SK-N-SH (cell line): ENCODE measurements around the gene MYO9B. TPM values are rescaled to one million over a fixed set of nuclear protein-coding genes. Genes with fewer than 3 reads are reported as not detected.

Experiments
- CTCF ChIA-PET: fragments of 300-600, 350-600 bp; formaldehyde crosslinking; extraction: SDS; loops from one replicate; lab custom pipeline; 2021; lab: Yijun Ruan, JAX
- POLR2A ChIA-PET: fragments of 350-600 bp; sonication (Branson Sonifier 250); formaldehyde crosslinking; extraction: SDS; loops from one replicate; lab custom pipeline; 2020; ENCODE audit warnings: antibody characterized with exemption, inconsistent platforms; lab: Yijun Ruan, JAX
- DNase-seq: peaks from one replicate; pipeline ENCODE4 v3.0.0; 2012
- H2AFZ ChIP-seq: fragments of 200-600 bp; sonication (generic); 2 replicates; pipeline ENCODE4 v1.8.1; 2016; ENCODE audit warnings: antibody characterized with exemption, mild to moderate bottlenecking, low read depth
- H3F3A ChIP-seq: fragments of 200-600 bp; sonication (generic); replicated peaks from 2 replicates; pipeline ENCODE3; 2016; ENCODE audit warnings: antibody characterized with exemption, mild to moderate bottlenecking; ENCODE audit not compliant: insufficient read depth
- H3K27ac ChIP-seq, 2 experiments: fragments of 200-500 bp in 1 of 2; fragments of 200-600 bp in 1 of 2; sonication (Bioruptor generic) in 1 of 2; sonication (generic), shearing (Covaris generic) in 1 of 2; 2 replicates each; pipeline versions ENCODE4 v1.5.1 to v1.6.1; 2014 to 2016; ENCODE audit warnings: low read depth in 2 of 2, inconsistent platforms in 1 of 2, low read length in 1 of 2, mild to moderate bottlenecking in 1 of 2, mixed read lengths in 1 of 2
- H3K27me3 ChIP-seq: fragments of 200-600 bp; sonication (generic), shearing (Covaris generic); 2 replicates; pipeline ENCODE4 v1.6.1; 2016; ENCODE audit warnings: mixed run types; ENCODE audit not compliant: insufficient read depth
- H3K36me3 ChIP-seq, 2 experiments: fragments of 200-500 bp in 1 of 2; fragments of 200-600 bp in 1 of 2; sonication (Bioruptor generic) in 1 of 2; sonication (generic) in 1 of 2; replicated peaks in 1 of 2; 2 replicates each; pipeline versions ENCODE3 to v1.5.1; 2014 to 2016; ENCODE audit warnings: low read length in 1 of 2, mild to moderate bottlenecking in 1 of 2; ENCODE audit not compliant: insufficient read depth in 2 of 2, control insufficient read depth in 1 of 2
- H3K4me1 ChIP-seq, 2 experiments: fragments of 200-500 bp in 1 of 2; fragments of 200-600 bp in 1 of 2; sonication (Bioruptor generic) in 1 of 2; sonication (generic), shearing (Covaris generic) in 1 of 2; 2 replicates each; pipeline versions ENCODE4 v1.5.1 to v1.6.1; 2014 to 2016; ENCODE audit warnings: low read depth in 1 of 2, low read length in 1 of 2, mixed run types in 1 of 2; ENCODE audit not compliant: insufficient read depth in 2 of 2, control insufficient read depth in 1 of 2
- H3K4me2 ChIP-seq: fragments of 200-600 bp; sonication (generic), shearing (Covaris generic); 2 replicates; pipeline ENCODE4 v1.6.1; 2017; ENCODE audit warnings: mixed run types
- H3K4me3 ChIP-seq, 2 experiments: fragments of 200-500 bp in 1 of 2; fragments of 200-600 bp in 1 of 2; sonication (Bioruptor generic) in 1 of 2; sonication (generic), shearing (Covaris generic) in 1 of 2; 2 replicates each; pipeline versions ENCODE4 v1.5.1 to v1.8.1; 2014 to 2016; ENCODE audit warnings: low read depth in 2 of 2, inconsistent platforms in 1 of 2, low read length in 1 of 2, mild to moderate bottlenecking in 1 of 2, mixed read lengths in 1 of 2, moderate library complexity in 1 of 2
- H3K79me2 ChIP-seq: fragments of 200-600 bp; sonication (generic); 2 replicates; pipeline ENCODE4 v1.8.1; 2017; ENCODE audit warnings: mild to moderate bottlenecking; ENCODE audit not compliant: insufficient read depth
- H3K9ac ChIP-seq: fragments of 200-600 bp; sonication (generic); 2 replicates; pipeline ENCODE4 v1.6.1; 2017; ENCODE audit warnings: mixed run types
- H3K9me2 ChIP-seq: fragments of 200-600 bp; sonication (generic); 2 replicates; pipeline ENCODE4 v1.6.1; 2017; ENCODE audit warnings: mixed run types
- H3K9me3 ChIP-seq: fragments of 200-600 bp; sonication (generic); 2 replicates; pipeline ENCODE4 v1.6.1; 2017; ENCODE audit warnings: mixed run types, mild to moderate bottlenecking, moderate library complexity
- H4K20me1 ChIP-seq: fragments of 200-600 bp; sonication (generic); 2 replicates; pipeline ENCODE4 v1.6.1; 2017; ENCODE audit warnings: mild to moderate bottlenecking, mixed run types; ENCODE audit not compliant: insufficient read depth
- CHD2 ChIP-seq: fragments of 150-350 bp; IDR thresholded peaks from 2 replicates; pipeline ENCODE4 v1.6.1; 2018; ENCODE audit warnings: low read length; ENCODE audit not compliant: partially characterized antibody
- ELF1 ChIP-seq: IDR thresholded peaks from 2 replicates; pipeline ENCODE4 v1.4.0; 2012
- EP300 ChIP-seq, 2 experiments: IDR thresholded peaks; 2 replicates each; pipeline versions ENCODE4 v1.4.0 to v1.6.1; 2012; ENCODE audit warnings: borderline replicate concordance in 1 of 2, low read depth in 1 of 2, low read length in 1 of 2
- FOXJ3 ChIP-seq: sonication (generic); formaldehyde crosslinking; IDR thresholded peaks from 2 replicates; pipeline ENCODE4 v1.5.1; 2020; ENCODE audit warnings: mild to moderate bottlenecking, missing genetic modification reagents
- FOXM1 ChIP-seq: IDR thresholded peaks from 2 replicates; pipeline ENCODE4 v1.4.0; 2012; ENCODE audit warnings: low read depth, mild to moderate bottlenecking
- GABPA ChIP-seq: IDR thresholded peaks from 2 replicates; pipeline ENCODE4 v1.4.0; 2012; ENCODE audit warnings: low read depth, mild to moderate bottlenecking
- GATA2 ChIP-seq: sonication (generic); formaldehyde crosslinking; IDR thresholded peaks from 2 replicates; pipeline ENCODE4 v1.5.0; 2020; ENCODE audit warnings: mild to moderate bottlenecking, missing genetic modification reagents
- JUND ChIP-seq: IDR thresholded peaks from 2 replicates; pipeline ENCODE4 v1.4.0; 2012
- MAX ChIP-seq: IDR thresholded peaks from 2 replicates; pipeline ENCODE4 v1.4.0; 2012; ENCODE audit warnings: low read depth
- MXI1 ChIP-seq: IDR thresholded peaks from 2 replicates; pipeline ENCODE4 v1.6.1; 2012; ENCODE audit warnings: mild to moderate bottlenecking, low read depth, low read length, improper control_type of control experiment
- NFIC ChIP-seq: IDR thresholded peaks from 2 replicates; pipeline ENCODE4 v1.4.0; 2012; ENCODE audit warnings: borderline replicate concordance
- NRF1 ChIP-seq: IDR thresholded peaks from 2 replicates; pipeline ENCODE4 v1.6.1; 2012; ENCODE audit warnings: low read depth, mild to moderate bottlenecking, low read length
- PBX3 ChIP-seq: IDR thresholded peaks from 2 replicates; pipeline ENCODE4; 2012
- RCOR1 ChIP-seq: fragments of 150-350 bp; IDR thresholded peaks from 2 replicates; pipeline ENCODE4 v1.6.1; 2017; ENCODE audit warnings: antibody characterized with exemption, low read length
- RXRA ChIP-seq: IDR thresholded peaks from 2 replicates; pipeline ENCODE4 v1.4.0; 2012; ENCODE audit warnings: low read depth, mild to moderate bottlenecking, borderline replicate concordance
- SMC3 ChIP-seq: IDR thresholded peaks from 2 replicates; pipeline ENCODE4 v1.6.1; 2012; ENCODE audit warnings: low read depth, low read length, improper control_type of control experiment
- TAF1 ChIP-seq: IDR thresholded peaks from 2 replicates; pipeline ENCODE4 v1.6.1; 2012; ENCODE audit warnings: low read depth, mild to moderate bottlenecking, low read length, moderate library complexity, borderline replicate concordance
- USF1 ChIP-seq: IDR thresholded peaks from 2 replicates; pipeline ENCODE4 v1.4.0; 2012; ENCODE audit warnings: low read depth, borderline replicate concordance
- USF2 ChIP-seq: fragments of 150-350 bp; IDR thresholded peaks from 2 replicates; pipeline ENCODE4 v1.6.1; 2017; ENCODE audit warnings: antibody characterized with exemption, low read length, low read depth, borderline replicate concordance
- YY1 ChIP-seq: IDR thresholded peaks from 2 replicates; pipeline ENCODE4 v1.4.0; 2012; ENCODE audit warnings: low read depth, mild to moderate bottlenecking
- WGBS: methylation state at CpG from one replicate; pipeline ENCODE4 v1.1.6; 2017; ENCODE audit warnings: low lambda C conversion rate; 5-methylcytosine and 5-hydroxymethylcytosine counted together
- polyA plus RNA-seq, 3 experiments: library from polyadenylated mRNA; depleted of rRNA; stranded (reverse); fragments of >200 nt; gene quantifications; 2 replicates each; pipeline ENCODE4 v1.2.3, GENCODE V29; 2012

Gene MYO9B
- polyA plus RNA-seq, 1 of the 3 experiments (the other 2 are of a cell fraction): 37.6 TPM

- WGBS: 98% methylated on average over 19 of the region's 26 CpGs
- no peaks in the 10 kb centered on the region for H3K4me1 ChIP-seq
- H4K20me1 ChIP-seq: no peaks in the 10 kb centered on the region
- no peak for DNase-seq
- H2AFZ ChIP-seq: no peak overlapping the region
- H3K27ac ChIP-seq: no peak overlapping the region
- H3K9me3 ChIP-seq: no peaks in the 10 kb centered on the region
- H3F3A ChIP-seq: no peaks in the 10 kb centered on the region
- no peak overlapping the region for H3K4me2 ChIP-seq
- H3K9me2 ChIP-seq: no peaks in the 10 kb centered on the region
- CTCF ChIA-PET: interaction anchor here (1.1 kb wide), 1 partner anchor 12 kb away, joined by 3 read pairs; no protein-coding TSS in a partner anchor
- H3K36me3 ChIP-seq: peaks cover 21 to 38% of the 10 kb centered on the region in 2 experiments
- TF ChIP-seq FOXM1: no peak
- no peak for TF ChIP-seq MXI1
- no peaks in the 10 kb centered on the region for H3K79me2 ChIP-seq
- POLR2A ChIA-PET: no interaction called here
- no peak overlapping the region for H3K4me3 ChIP-seq
- H3K27me3 ChIP-seq: no peaks in the 10 kb centered on the region
- no peak overlapping the region for H3K9ac ChIP-seq
Observed at GRCh38 chr19:17192751-17193150, 117.2 kb downstream of the MYO9B start.

GRCh38 chr19:17194608-17195007 is 119.0 kb downstream of the MYO9B start:
- Histone ChIP-seq H3K4me2 (no peak overlapping the region), H4K20me1 (no peaks in the 10 kb centered on the region), H3K4me1 (no peaks in the 10 kb centered on the region), H3K36me3 (peaks cover 5 to 37% of the 10 kb centered on the region in 2 experiments), H3K9me3 (no peaks in the 10 kb centered on the region), H3K9me2 (no peaks in the 10 kb centered on the region), H3K27ac (no peak overlapping the region), H3K79me2 (no peaks in the 10 kb centered on the region), H3K4me3 (no peak overlapping the region), H3F3A (no peaks in the 10 kb centered on the region), H3K9ac (no peak overlapping the region), H2AFZ (no peak overlapping the region), H3K27me3 (no peaks in the 10 kb centered on the region)
- CTCF ChIA-PET: interaction anchor here (0.8 kb wide), 1 partner anchor 11 kb away, joined by 3 read pairs; no protein-coding TSS in a partner anchor
- POLR2A ChIA-PET: no interaction called here
- no peak for DNase-seq
- WGBS: 97% methylated on average over 16 of the region's 16 CpGs
- TF ChIP-seq RXRA (no peak), EP300 (IDR thresholded peaks at IDR 0.05; ENCODE audit: borderline replicate concordance in 1 of 2, low read depth in 1 of 2, low read length in 1 of 2) (no peak), CHD2 (no peak), GATA2 (no peak), FOXJ3 (no peak), SMC3 (no peak), JUND (no peak)

- Histone ChIP-seq H3F3A (no peaks in the 10 kb centered on the region), H3K27ac (no peak overlapping the region), H3K4me1 (no peaks in the 10 kb centered on the region), H3K9me3 (no peaks in the 10 kb centered on the region), H2AFZ (no peak overlapping the region), H3K27me3 (no peaks in the 10 kb centered on the region), H3K9me2 (no peaks in the 10 kb centered on the region), H4K20me1 (no peaks in the 10 kb centered on the region), H3K36me3 (peaks cover 10 to 39% of the 10 kb centered on the region in 2 experiments), H3K79me2 (no peaks in the 10 kb centered on the region)
- POLR2A ChIA-PET: no interaction called here
- 96% methylated on average over 6 of the region's 23 CpGs for WGBS
- DNase-seq: no peak
- TF ChIP-seq NRF1 (no peak), USF2 (no peak), YY1 (no peak), PBX3 (no peak), MAX (no peak), TAF1 (no peak), USF1 (no peak), RCOR1 (no peak), RXRA (no peak), NFIC (no peak), ELF1 (no peak), SMC3 (no peak), GATA2 (no peak), GABPA (no peak), FOXJ3 (no peak)
- TF ChIP-seq, all 33 proteins: peak for 0
- Histone ChIP-seq H3K4me2 (no peak overlapping the region), H3K4me3 (no peak overlapping the region), H3K9ac (no peak overlapping the region)
- CTCF ChIA-PET: interaction anchor here (0.8 kb wide), 1 partner anchor 11 kb away, joined by 3 read pairs; no protein-coding TSS in a partner anchor
Observed at GRCh38 chr19:17195106-17195505, 119.5 kb downstream of the MYO9B start.
